ENCODE data around the gene PSMG3.

PSMG3 gene

GRCh38 chr7:1544896-1545416, 24.9 kb downstream of the PSMG3 start:
- no peak for DNase-seq (ENCODE audit: low spot score)

GRCh38 chr7:1544178-1544895, 25.5 kb downstream of the PSMG3 start:
- no peak for DNase-seq (ENCODE audit: low spot score)

- no peak for DNase-seq (ENCODE audit: low spot score)
These were observed 26.0 kb downstream of the PSMG3 start for GRCh38 chr7:1543826-1544177.

GRCh38 chr7:1542841-1543747, 26.7 kb downstream of the PSMG3 start:
- no peak for DNase-seq (ENCODE audit: low spot score)

GRCh38 chr7:1542329-1542728, 27.5 kb downstream of the PSMG3 start:
- DNase-seq (ENCODE audit: low spot score) = no peak

GRCh38 chr7:1541431-1542162, 28.2 kb downstream of the PSMG3 start:
- DNase-seq (ENCODE audit: low spot score) = no peak

- no peak for DNase-seq (ENCODE audit: low spot score)
These were observed 29.0 kb downstream of the PSMG3 start for GRCh38 chr7:1540776-1541271.

GRCh38 chr7:1539882-1540775, 29.7 kb downstream of the PSMG3 start:
- DNase-seq (ENCODE audit: low spot score) = no peak

- no peak for DNase-seq (ENCODE audit: low spot score)
These were observed 30.5 kb downstream of the PSMG3 start for GRCh38 chr7:1539181-1539881.

- no peak for DNase-seq (ENCODE audit: low spot score)
These were observed 31.2 kb downstream of the PSMG3 start for GRCh38 chr7:1538544-1539180.

- DNase-seq (ENCODE audit: low spot score) = peak; percentile 76
These were observed 32.1 kb downstream of the PSMG3 start for GRCh38 chr7:1537535-1538412.

GRCh38 chr7:1536743-1537534, 32.9 kb downstream of the PSMG3 start:
- peak; percentile 98 for DNase-seq (ENCODE audit: low spot score)

- DNase-seq (ENCODE audit: low spot score) = no peak
These were observed 33.4 kb downstream of the PSMG3 start for GRCh38 chr7:1536455-1536742.

- DNase-seq (ENCODE audit: low spot score) = no peak
These were observed 34.0 kb downstream of the PSMG3 start for GRCh38 chr7:1535701-1536454.

- DNase-seq (ENCODE audit: low spot score) = no peak
These were observed 34.8 kb downstream of the PSMG3 start for GRCh38 chr7:1535100-1535458.

GRCh38 chr7:1534330-1535099, 35.3 kb downstream of the PSMG3 start:
- DNase-seq (ENCODE audit: low spot score) = no peak

Data from COLO829 (cell line).